ENCODE data around the gene RAB6A.

The RAB6A gene

GRCh38 chr11:73645121-73645969, 115.5 kb downstream of the RAB6A start:
- no peak for DNase-seq (ENCODE audit: low read depth)
- no peak overlapping the region for H3K4me3 ChIP-seq (ENCODE audit: low read length)

GRCh38 chr11:73641668-73642067, 119.2 kb downstream of the RAB6A start:
- no peak for DNase-seq (ENCODE audit: low read depth)
- no peak overlapping the region for H3K4me3 ChIP-seq (ENCODE audit: low read length)
- no peak for TF ChIP-seq CTCF (IDR thresholded peaks at IDR 0.05; ENCODE audit: insufficient read depth, low read depth, low read length, missing control alignments)

More at GRCh38 chr11:73645121-73645969, 115.5 kb downstream of the RAB6A start:
- no peak for TF ChIP-seq CTCF (IDR thresholded peaks at IDR 0.05; ENCODE audit: insufficient read depth, low read depth, low read length, missing control alignments)

- H3K4me3 ChIP-seq (ENCODE audit: low read length), result no peak overlapping the region
- no peak for TF ChIP-seq CTCF (IDR thresholded peaks at IDR 0.05; ENCODE audit: insufficient read depth, low read depth, low read length, missing control alignments)
- no peak for DNase-seq (ENCODE audit: low read depth)
These were observed 120.3 kb downstream of the RAB6A start for GRCh38 chr11:73640592-73640991.

GRCh38 chr11:73637012-73637411, 123.9 kb downstream of the RAB6A start:
- H3K4me3 ChIP-seq (ENCODE audit: low read length), result no peak overlapping the region
- no peak for DNase-seq (ENCODE audit: low read depth)
- TF ChIP-seq CTCF (IDR thresholded peaks at IDR 0.05; ENCODE audit: insufficient read depth, low read depth, low read length, missing control alignments), result no peak

- no peak for TF ChIP-seq CTCF (IDR thresholded peaks at IDR 0.05; ENCODE audit: insufficient read depth, low read depth, low read length, missing control alignments)
- H3K4me3 ChIP-seq (ENCODE audit: low read length), result no peak overlapping the region
- no peak for DNase-seq (ENCODE audit: low read depth)
These were observed 124.6 kb downstream of the RAB6A start for GRCh38 chr11:73636249-73636648.

- no peak for TF ChIP-seq CTCF (IDR thresholded peaks at IDR 0.05; ENCODE audit: insufficient read depth, low read depth, low read length, missing control alignments)
- H3K4me3 ChIP-seq (ENCODE audit: low read length), result no peak overlapping the region
- no peak for DNase-seq (ENCODE audit: low read depth)
These were observed 125.2 kb downstream of the RAB6A start for GRCh38 chr11:73635721-73636120.

GRCh38 chr11:73633999-73634398, 126.9 kb downstream of the RAB6A start:
- no peak for DNase-seq (ENCODE audit: low read depth)
- no peak for TF ChIP-seq CTCF (IDR thresholded peaks at IDR 0.05; ENCODE audit: insufficient read depth, low read depth, low read length, missing control alignments)
- no peak overlapping the region for H3K4me3 ChIP-seq (ENCODE audit: low read length)

All from epithelial cell of esophagus (primary cell).